Measurements from ENCODE around the gene TUBB4A.
"Not testable (repeated sequence)": the region's sequence is repeated elsewhere in the genome, so short reads cannot be mapped to it uniquely, and the experiment has no call there.

TUBB4A gene

GRCh38 chr19:6514926-6515544, 12.9 kb upstream of the TUBB4A start:
- no peak for TF ChIP-seq CTCF (conservative IDR thresholded peaks at IDR 0.05; ENCODE audit: low read depth, low read length)
- DNase-seq (ENCODE audit: low read depth), result no peak
- H3K4me3 ChIP-seq (ENCODE audit: low read length), result no peak overlapping the region

GRCh38 chr19:6514089-6514488, 12.0 kb upstream of the TUBB4A start:
- no peak for TF ChIP-seq CTCF (conservative IDR thresholded peaks at IDR 0.05; ENCODE audit: low read depth, low read length)
- no peak overlapping the region for H3K4me3 ChIP-seq (ENCODE audit: low read length)
- no peak for DNase-seq (ENCODE audit: low read depth)

GRCh38 chr19:6510618-6511017, 8.5 kb upstream of the TUBB4A start:
- H3K4me3 ChIP-seq (ENCODE audit: low read length), result no peak overlapping the region
- no peak for DNase-seq (ENCODE audit: low read depth)
- no peak for TF ChIP-seq CTCF (conservative IDR thresholded peaks at IDR 0.05; ENCODE audit: low read depth, low read length)

- H3K4me3 ChIP-seq (ENCODE audit: low read length), result no peak overlapping the region
- peak; percentile 83 for DNase-seq (ENCODE audit: low read depth)
- no peak for TF ChIP-seq CTCF (conservative IDR thresholded peaks at IDR 0.05; ENCODE audit: low read depth, low read length)
Measured at GRCh38 chr19:6509118-6509971, 7.2 kb upstream of the TUBB4A start.

- H3K4me3 ChIP-seq (ENCODE audit: low read length); DNase-seq (ENCODE audit: low read depth): not testable (repeated sequence)
Measured at GRCh38 chr19:6508028-6508771, 6.1 kb upstream of the TUBB4A start.

GRCh38 chr19:6503407-6504201, 1.5 kb upstream of the TUBB4A start:
- no peak overlapping the region for H3K4me3 ChIP-seq (ENCODE audit: low read length)
- DNase-seq (ENCODE audit: low read depth), result no peak
- TF ChIP-seq CTCF (conservative IDR thresholded peaks at IDR 0.05; ENCODE audit: low read depth, low read length), result no peak
